GM12874 (cell line): ENCODE results near the gene GPER1.

Experiments
- TF ChIP-seq, protein P1 (sequence below): IDR thresholded peaks from 2 replicates; pipeline ENCODE4 v1.5.1; 2011; ENCODE audit warnings: low read depth, mild to moderate bottlenecking, control low read depth, low read length, moderate library complexity; ENCODE audit not compliant: insufficient read depth

GPER1 gene

DNA sequence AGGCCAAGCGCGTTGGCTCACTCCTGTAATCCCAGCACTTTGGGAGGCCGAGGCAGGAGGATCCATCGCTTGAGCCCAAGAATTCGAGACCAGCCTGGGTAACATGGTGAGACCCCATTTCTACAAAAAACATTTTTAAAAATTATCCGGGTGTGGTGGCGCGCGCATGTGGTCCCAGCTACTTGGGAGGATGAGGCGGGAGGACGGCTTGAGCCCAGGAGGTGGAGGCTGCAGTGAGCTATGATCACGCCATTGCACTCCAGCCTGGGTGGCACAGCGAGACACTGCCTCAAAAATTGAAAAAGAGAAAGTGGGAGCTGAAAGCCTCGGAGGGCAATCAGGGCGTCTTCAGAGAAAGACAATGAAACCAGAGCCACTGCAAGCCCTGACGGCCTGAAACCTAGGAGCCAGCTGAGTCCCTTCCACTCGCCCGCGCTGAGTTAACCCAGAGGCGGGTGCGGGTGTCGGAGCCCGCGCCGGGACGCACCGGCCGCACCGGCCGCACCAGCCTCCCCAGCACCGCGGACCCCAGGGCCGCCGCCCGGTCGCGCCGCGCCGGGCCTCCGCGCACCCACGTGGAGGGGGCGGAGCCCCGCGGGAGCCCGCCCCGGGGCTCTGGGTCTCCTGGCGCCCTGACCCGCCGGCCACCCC is 49.7 kb downstream of the GPER1 start:
- TF ChIP-seq, protein P1, sequence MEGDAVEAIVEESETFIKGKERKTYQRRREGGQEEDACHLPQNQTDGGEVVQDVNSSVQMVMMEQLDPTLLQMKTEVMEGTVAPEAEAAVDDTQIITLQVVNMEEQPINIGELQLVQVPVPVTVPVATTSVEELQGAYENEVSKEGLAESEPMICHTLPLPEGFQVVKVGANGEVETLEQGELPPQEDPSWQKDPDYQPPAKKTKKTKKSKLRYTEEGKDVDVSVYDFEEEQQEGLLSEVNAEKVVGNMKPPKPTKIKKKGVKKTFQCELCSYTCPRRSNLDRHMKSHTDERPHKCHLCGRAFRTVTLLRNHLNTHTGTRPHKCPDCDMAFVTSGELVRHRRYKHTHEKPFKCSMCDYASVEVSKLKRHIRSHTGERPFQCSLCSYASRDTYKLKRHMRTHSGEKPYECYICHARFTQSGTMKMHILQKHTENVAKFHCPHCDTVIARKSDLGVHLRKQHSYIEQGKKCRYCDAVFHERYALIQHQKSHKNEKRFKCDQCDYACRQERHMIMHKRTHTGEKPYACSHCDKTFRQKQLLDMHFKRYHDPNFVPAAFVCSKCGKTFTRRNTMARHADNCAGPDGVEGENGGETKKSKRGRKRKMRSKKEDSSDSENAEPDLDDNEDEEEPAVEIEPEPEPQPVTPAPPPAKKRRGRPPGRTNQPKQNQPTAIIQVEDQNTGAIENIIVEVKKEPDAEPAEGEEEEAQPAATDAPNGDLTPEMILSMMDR = no peak

DNA sequence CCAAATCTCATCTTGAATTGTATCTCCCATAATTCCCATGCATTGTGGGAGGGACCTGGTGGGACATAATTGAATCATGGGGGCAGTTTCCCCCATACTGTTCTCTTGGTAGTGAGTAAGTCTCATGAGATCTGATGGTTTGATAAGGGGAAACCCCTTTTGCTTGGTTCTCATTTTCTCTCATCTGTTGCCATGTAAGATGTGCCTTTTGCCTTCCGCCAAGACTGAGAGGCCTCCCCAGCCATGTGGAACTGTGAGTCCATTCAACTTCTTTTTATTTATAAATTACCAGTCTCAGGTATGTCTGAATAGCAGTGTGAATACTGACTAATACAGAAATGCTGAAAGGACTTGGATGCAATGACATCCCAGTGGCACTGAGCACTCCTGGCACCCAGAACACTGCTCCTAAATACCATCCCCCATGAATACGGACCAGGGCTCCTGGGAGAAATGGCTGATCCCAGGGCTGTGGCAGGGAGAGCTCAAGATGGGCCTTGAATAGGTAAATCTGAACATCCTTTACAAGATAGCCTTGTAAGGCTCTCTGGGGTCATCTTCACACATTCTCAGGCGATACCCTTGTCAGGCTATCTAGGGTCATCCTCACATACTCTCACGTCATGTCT is 52.7 kb downstream of the GPER1 start:
- TF ChIP-seq, protein P1 = no peak

DNA sequence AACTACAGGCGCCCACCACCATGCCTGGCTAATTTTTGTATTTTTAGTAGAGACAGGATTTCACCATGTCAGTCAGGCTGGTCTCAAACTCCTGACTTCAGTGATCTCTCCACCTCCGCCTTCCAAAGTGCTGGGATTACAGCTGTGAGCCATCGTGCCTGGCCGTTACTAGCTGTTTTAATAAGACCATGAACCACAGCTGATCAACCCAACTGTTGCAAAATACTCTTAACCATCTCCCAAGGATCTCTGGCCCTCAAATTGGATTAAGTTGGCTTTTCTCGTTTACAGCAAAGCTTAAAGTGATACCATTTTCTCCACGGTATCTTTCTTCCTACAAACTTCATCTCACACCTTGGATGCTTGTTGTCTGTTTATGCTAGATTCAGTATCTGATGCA is 53.7 kb downstream of the GPER1 start:
- TF ChIP-seq, protein P1 = no peak

DNA sequence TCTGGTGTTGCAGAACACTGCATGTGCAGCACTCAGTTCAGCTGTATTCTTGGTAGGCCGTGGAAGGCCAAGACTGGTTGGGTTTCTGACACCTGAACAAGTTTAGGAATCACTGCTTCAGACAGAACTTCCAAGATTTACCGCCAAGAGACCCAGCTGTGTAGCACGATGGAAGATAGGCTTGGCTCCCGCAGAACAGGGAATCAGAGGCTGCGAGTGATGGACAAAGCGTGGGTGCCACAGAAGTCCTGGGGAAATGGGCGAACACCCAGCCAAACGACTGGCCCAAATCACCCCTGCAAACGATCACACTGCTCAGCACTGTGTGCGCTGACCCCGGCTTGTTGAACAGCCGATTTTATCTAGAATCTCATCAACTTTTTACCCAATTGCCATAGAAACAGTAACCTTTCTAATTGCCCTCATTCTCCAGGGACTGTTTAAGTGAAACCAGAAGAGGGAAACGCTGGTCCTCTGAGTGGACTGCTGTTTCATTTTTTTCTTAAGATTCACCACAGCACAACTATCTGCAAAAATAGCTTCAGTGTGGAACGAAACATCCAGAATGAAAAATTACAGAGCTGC is 54.2 kb downstream of the GPER1 start:
- TF ChIP-seq, protein P1 = no peak
